Esophagus squamous epithelium (tissue), 5 donors: ENCODE measurements around the gene MMP11. TPM values are rescaled to one million over a fixed set of nuclear protein-coding genes. Genes with fewer than 3 reads are reported as not detected.
A peak's percentile ranks its signal among the peaks of the same experiment; 100 is the strongest.

Experiments
- DNase-seq: peaks from one replicate; lab custom pipeline; 2025; lab: John Stamatoyannopoulos, UW
- H3K27ac ChIP-seq, 4 donors: fragments of 200-600 bp; sonication (generic); one replicate each; pipeline ENCODE4 v1.5.1; 2016 to 2019; ENCODE audit warnings: mild to moderate bottlenecking in 1 of 4
- H3K27me3 ChIP-seq, 4 donors: fragments of 200-600 bp; sonication (generic); 1 replicate in 3 of 4; 2 replicates in 1 of 4; pipeline versions ENCODE4 v1.5.1 to v1.6.0; 2017 to 2021; ENCODE audit warnings: antibody characterized with exemption in 1 of 4
- H3K36me3 ChIP-seq, 3 donors: fragments of 200-600 bp; sonication (generic); one replicate each; pipeline ENCODE4 v1.5.1; 2016 to 2019
- H3K4me1 ChIP-seq, 3 donors: fragments of 200-600 bp; sonication (generic); one replicate each; pipeline ENCODE4 v1.5.1; 2017 to 2019
- H3K4me3 ChIP-seq, 4 donors: fragments of 200-600 bp; sonication (generic); 1 replicate in 3 of 4; 2 replicates in 1 of 4; pipeline ENCODE4 v1.5.1; 2016 to 2019; ENCODE audit warnings: mild to moderate bottlenecking in 2 of 4, moderate library complexity in 1 of 4
- H3K9me3 ChIP-seq, 3 donors: fragments of 200-600 bp; sonication (generic); one replicate each; pipeline ENCODE4 v1.5.1; 2016 to 2019
- POLR2A ChIP-seq, 4 donors: fragments of 450-650 bp; IDR thresholded peaks; one replicate each; pipeline ENCODE4 v1.6.1; 2017; ENCODE audit warnings: antibody characterized with exemption in 4 of 4, mild to moderate bottlenecking in 4 of 4, moderate library complexity in 3 of 4
- WGBS, 2 donors: methylation state at CpG; one replicate each; pipeline ENCODE4 v1.1.5; 2018; 5-methylcytosine and 5-hydroxymethylcytosine counted together
- intact Hi-C: fragments of 100-400 bp; cut with DNase I; formaldehyde crosslinking; loops from one replicate; pipeline ENCODE4 v1.15.0; 2022
- total RNA-seq, 4 donors: library from RNA; depleted of rRNA; stranded (reverse); fragments of >200 nt; gene quantifications; one replicate each; pipeline ENCODE4 v1.1.0, GENCODE V29; 2016
- TF ChIP-seq, protein P1 (sequence below), 6 experiments: fragments of 450-650 bp in 4 of 6; fragments of 200-600 bp in 2 of 6; sonication (generic) in 2 of 6; IDR thresholded peaks; one replicate each; pipeline ENCODE4 v1.5.1; 2016 to 2019; ENCODE audit warnings: antibody characterized with exemption in 6 of 6, mild to moderate bottlenecking in 4 of 6, moderate library complexity in 4 of 6
- donor health status: DM: yes; HTN: yes; CAD: no.

Gene MMP11
- total RNA-seq, 4 donors from 2014 or later: 0.34 to 1.6 (median 1.1) TPM

DNA sequence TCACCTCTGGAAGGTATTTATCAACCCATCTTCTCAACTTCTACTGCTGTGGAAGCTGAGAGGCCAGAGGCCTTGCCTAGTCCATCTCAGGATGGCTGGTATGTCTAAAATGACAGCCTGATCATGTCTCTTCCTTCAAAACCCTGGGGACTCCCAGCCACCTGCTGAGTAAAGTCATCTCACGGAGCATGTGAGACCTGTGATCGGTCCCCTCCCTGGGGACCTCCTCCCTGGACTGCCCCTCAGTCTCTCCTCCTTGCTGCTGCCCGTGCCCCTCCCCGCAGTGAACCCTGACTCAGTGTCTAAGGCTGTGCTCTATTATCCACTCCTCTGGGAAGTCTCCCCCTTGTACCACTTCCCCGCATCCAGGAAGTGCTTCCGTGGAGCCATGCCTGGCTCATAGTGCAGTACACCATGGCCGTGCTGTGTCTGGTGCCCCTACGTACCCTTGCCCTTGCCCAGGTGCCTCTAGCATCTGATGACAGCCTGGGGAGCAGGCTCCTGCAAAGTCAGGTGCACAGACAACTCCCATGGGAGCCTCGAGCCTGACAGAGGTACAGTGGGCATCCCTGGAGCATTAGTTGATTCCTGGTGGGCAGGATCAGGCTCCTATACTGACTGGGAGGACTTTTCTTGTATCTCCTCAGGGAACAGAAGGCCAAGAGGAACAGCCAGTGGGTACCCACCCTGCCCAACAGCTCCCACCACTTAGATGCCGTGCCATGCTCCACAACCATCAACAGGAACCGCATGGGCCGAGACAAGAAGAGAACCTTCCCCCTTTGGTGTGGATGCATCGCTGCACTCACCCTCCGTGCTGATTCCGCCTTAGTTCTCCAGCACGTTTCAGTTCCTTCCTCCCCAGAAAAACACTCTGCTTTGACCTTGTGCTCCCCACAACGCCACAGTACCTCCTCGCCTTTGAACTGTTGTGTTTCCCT lies 27.9 kb downstream of the MMP11 start:
- Histone ChIP-seq H3K9me3 (no peaks in the 10 kb centered on the region), H3K27me3 (no peaks in the 10 kb centered on the region), H3K36me3 (peaks cover 42 to 97% (median 58%) of the 10 kb centered on the region in 3 donors), H3K27ac (no peak overlapping the region), H3K4me1 (no peaks in the 10 kb centered on the region), H3K4me3 (no peak overlapping the region)
- no peak for TF ChIP-seq POLR2A (IDR thresholded peaks at IDR 0.05)
- TF ChIP-seq, protein P1, sequence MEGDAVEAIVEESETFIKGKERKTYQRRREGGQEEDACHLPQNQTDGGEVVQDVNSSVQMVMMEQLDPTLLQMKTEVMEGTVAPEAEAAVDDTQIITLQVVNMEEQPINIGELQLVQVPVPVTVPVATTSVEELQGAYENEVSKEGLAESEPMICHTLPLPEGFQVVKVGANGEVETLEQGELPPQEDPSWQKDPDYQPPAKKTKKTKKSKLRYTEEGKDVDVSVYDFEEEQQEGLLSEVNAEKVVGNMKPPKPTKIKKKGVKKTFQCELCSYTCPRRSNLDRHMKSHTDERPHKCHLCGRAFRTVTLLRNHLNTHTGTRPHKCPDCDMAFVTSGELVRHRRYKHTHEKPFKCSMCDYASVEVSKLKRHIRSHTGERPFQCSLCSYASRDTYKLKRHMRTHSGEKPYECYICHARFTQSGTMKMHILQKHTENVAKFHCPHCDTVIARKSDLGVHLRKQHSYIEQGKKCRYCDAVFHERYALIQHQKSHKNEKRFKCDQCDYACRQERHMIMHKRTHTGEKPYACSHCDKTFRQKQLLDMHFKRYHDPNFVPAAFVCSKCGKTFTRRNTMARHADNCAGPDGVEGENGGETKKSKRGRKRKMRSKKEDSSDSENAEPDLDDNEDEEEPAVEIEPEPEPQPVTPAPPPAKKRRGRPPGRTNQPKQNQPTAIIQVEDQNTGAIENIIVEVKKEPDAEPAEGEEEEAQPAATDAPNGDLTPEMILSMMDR (IDR thresholded peaks at IDR 0.05): no peak
- intact Hi-C loops: no loop called here
- WGBS, 2 donors: 93 to 94% methylated on average over 13 to 15 of the region's 18 CpGs
- DNase-seq: no peak

DNA sequence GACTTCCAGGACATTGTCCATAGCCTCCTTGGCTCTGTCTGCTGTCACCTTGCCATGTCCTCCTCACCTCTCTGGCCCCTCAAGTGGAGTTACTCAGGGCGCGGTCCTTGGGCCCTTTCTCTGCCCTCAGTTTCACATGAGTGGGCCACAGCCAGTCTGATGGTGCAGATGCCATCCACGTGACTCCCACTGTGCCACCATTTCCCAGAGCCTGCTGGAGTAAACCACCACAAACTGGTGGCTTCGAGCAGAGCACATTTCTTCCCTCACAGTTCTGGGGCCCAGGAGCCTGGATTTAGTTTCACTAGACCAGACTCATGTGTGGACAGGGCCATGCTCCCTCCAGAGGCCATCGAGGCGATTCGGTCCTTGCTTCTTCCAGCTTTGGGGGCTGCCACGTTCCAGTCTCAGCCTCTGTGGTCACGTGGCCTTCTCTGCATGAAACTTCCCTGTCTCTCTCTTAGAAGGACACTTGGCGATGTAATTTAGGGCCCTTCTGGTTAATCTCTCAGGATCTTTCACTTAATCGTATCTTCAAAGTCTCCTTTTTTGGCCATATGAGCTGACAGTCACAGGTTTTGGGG lies 28.7 kb downstream of the MMP11 start:
- no peak for DNase-seq
- intact Hi-C loops: no loop called here
- no peaks in the 10 kb centered on the region for H3K9me3 ChIP-seq
- H3K4me3 ChIP-seq: no peak overlapping the region
- 87 to 89% methylated on average over 6 to 9 of the region's 11 CpGs for WGBS, 2 donors
- H3K27me3 ChIP-seq: no peaks in the 10 kb centered on the region
- H3K4me1 ChIP-seq: no peaks in the 10 kb centered on the region
- H3K36me3 ChIP-seq: peaks cover 39 to 97% (median 59%) of the 10 kb centered on the region in 3 donors
- H3K27ac ChIP-seq: no peak overlapping the region
- TF ChIP-seq, protein P1 (IDR thresholded peaks at IDR 0.05): no peak
- no peak for TF ChIP-seq POLR2A (IDR thresholded peaks at IDR 0.05)

DNA sequence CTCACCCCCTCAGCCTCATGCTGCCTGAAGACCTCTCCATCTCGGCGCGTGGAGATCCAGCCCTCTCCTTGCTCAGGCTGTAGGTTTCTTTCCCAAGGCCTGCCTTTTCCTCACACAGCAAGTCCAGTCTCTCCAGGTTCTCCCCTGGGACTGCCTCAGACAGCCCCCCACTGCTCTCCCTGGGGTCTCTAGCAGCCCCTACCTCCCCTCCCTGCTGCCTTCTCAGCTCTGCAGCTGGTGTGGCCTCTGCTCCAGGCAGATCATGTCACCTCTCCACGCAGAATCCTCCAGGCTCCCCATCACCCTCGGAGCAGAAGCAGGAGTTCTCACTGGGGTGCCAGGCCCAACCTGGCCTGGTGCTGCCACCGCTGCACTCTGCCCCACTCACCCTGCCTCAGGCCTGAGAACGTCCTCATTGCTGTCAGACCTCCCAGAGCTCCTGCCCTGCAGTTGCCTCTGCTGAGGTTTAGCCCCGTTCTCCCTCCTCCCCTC lies 29.3 kb downstream of the MMP11 start:
- no peak for TF ChIP-seq POLR2A (IDR thresholded peaks at IDR 0.05)
- TF ChIP-seq, protein P1 (IDR thresholded peaks at IDR 0.05): no peak
- H3K4me3 ChIP-seq: no peak overlapping the region
- H3K36me3 ChIP-seq: peaks cover 34 to 97% (median 56%) of the 10 kb centered on the region in 3 donors
- H3K27me3 ChIP-seq: no peaks in the 10 kb centered on the region
- no peak for DNase-seq
- H3K27ac ChIP-seq: no peak overlapping the region
- no peaks in the 10 kb centered on the region for H3K4me1 ChIP-seq
- WGBS, 2 donors: 88 to 92% methylated on average over 6 to 8 of the region's 8 CpGs
- intact Hi-C loops: no loop called here
- no peaks in the 10 kb centered on the region for H3K9me3 ChIP-seq

DNA sequence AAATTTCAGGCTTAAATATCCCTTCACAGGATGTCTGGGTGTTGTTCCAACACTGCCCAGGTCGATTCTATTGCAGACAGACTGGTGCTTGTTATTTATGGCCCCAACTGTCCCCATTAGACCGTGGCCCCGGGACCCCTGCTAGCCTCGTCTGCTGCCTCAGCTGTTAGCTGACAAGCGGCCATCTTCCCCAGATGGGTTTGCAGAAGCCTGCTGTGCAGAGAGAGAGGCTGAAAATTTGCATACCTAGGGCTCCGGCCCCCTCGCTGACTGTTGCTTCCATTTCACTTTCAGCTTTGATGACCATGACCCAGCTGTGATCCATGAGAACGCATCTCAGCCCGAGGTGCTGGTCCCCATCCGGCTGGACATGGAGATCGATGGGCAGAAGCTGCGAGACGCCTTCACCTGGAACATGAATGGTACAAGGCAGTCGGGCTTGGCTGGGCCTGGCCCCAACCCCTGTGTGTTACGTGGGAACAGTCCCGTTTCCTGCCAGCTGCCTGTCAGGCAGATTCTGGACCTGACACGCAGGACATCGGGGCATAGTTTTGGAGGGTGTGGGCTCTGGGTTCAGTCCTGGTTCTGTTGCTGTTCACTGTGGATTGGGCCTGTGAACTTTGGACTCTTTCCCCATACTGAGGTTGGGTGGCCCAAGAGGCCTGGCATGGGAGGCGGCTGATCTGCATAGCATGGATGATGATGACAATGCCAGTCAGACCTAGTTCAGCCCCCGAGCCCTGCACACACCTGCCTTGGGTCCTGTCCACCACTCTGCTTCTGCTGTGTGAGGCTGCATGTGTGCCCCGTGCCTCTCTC lies 30.6 kb downstream of the MMP11 start:
- intact Hi-C loops: no loop called here
- TF ChIP-seq, protein P1 (IDR thresholded peaks at IDR 0.05): no peak
- TF ChIP-seq POLR2A (IDR thresholded peaks at IDR 0.05): no peak
- Histone ChIP-seq H3K4me3 (peak overlapping the region in 1 of 4 donors; percentile 8), H3K27ac (no peak overlapping the region), H3K27me3 (no peaks in the 10 kb centered on the region), H3K4me1 (no peaks in the 10 kb centered on the region), H3K9me3 (no peaks in the 10 kb centered on the region), H3K36me3 (peaks cover 28 to 99% (median 56%) of the 10 kb centered on the region in 3 donors)
- DNase-seq: no peak
- 75% methylated on average over 8 to 12 of the region's 21 CpGs for WGBS, 2 donors
